Astrocyte of the spinal cord (primary cell): ENCODE data around the gene CTPS2.
"Not testable (repeated sequence)": the region's sequence is repeated elsewhere in the genome, so short reads cannot be mapped to it uniquely, and the experiment has no call there.

Experiments used
- DNase-seq: peaks from one replicate; pipeline ENCODE4 v3.0.0; 2011; ENCODE audit warnings: low read depth, low spot score
- H3K4me3 ChIP-seq: 2 replicates; pipeline ENCODE4 v1.5.1; 2011; ENCODE audit warnings: low read depth, mild to moderate bottlenecking, low read length, moderate library complexity
- CTCF ChIP-seq: IDR thresholded peaks from 2 replicates; pipeline ENCODE4 v1.5.1; 2012; ENCODE audit warnings: low read depth, mild to moderate bottlenecking, low read length, inconsistent platforms
- in situ Hi-C: cut with HindIII; loops from 2 replicates; pipeline ENCODE4 v1.10.0; 2017; ENCODE audit warnings: low sequenced_read_pairs

CTPS2 gene

GRCh38 chrX:16725072-16725471 is 12.6 kb upstream of the CTPS2 start:
- H3K4me3 ChIP-seq, result no peak overlapping the region
- no peak for TF ChIP-seq CTCF
- no peak for DNase-seq
- in situ Hi-C loops, result no loop called here

GRCh38 chrX:16722481-16722880 is 10.0 kb upstream of the CTPS2 start:
- in situ Hi-C loops, result no loop called here
- DNase-seq, result no peak
- no peak for TF ChIP-seq CTCF
- no peak overlapping the region for H3K4me3 ChIP-seq

GRCh38 chrX:16719334-16720084 is 7.0 kb upstream of the CTPS2 start, which contains the start of gene SYAP1:
SYAP1 (plus strand) TSS chrX:16719612; CDS start chrX:16719725, 113 bp downstream.
- in situ Hi-C loops, result no loop called here
- peak within 1 kb of the TSS; percentile 93 for H3K4me3 ChIP-seq
- DNase-seq, result peak; percentile 99
- no peak for TF ChIP-seq CTCF

- no peak for DNase-seq
- in situ Hi-C loops, result no loop called here
- TF ChIP-seq CTCF, result no peak
- peak overlapping the region; percentile 93 for H3K4me3 ChIP-seq
Observed at GRCh38 chrX:16718824-16719333, 6.4 kb upstream of the CTPS2 start.

GRCh38 chrX:16716451-16716850 is 4.0 kb upstream of the CTPS2 start:
- in situ Hi-C loops, DNase-seq, H3K4me3 ChIP-seq: not testable (repeated sequence)

GRCh38 chrX:16715638-16716037 is 3.2 kb upstream of the CTPS2 start:
- in situ Hi-C loops, H3K4me3 ChIP-seq, DNase-seq: not testable (repeated sequence)

- no peak overlapping the region for H3K4me3 ChIP-seq
- in situ Hi-C loops, result no loop called here
- no peak for DNase-seq
- no peak for TF ChIP-seq CTCF
Observed at GRCh38 chrX:16714504-16714903, 2.0 kb upstream of the CTPS2 start.
